GM19238 (cell line): ENCODE measurements around the gene PCDH15.

Source experiments
- DNase-seq: peaks from one replicate; pipeline ENCODE4 v3.0.0; 2011; ENCODE audit warnings: low spot score; ENCODE audit not compliant: insufficient read length

PCDH15 gene

GRCh38 chr10:54133203-54133602, 667.8 kb downstream of the PCDH15 start:
- DNase-seq = no peak

GRCh38 chr10:54131833-54132232, 669.2 kb downstream of the PCDH15 start:
- DNase-seq = no peak

DNA sequence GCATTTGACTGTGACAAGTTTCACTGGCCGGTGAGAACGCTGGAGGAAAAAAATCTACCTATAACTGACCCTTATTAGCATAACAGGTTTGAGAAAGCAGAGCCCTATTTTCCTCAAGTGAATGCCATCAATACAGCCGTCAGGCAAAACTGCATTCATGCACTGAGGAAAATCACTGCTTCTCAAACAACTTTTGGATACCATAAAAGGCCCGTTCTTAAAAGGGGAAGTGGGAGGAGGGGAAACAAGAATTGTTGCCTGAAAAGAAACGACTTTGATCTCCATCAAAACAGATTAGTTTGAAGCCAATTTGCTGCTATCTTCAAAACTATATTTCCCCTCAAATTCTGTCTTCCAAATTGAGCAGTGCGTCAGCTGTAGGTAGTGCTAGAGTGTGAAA, 670.6 kb downstream of the PCDH15 start:
- DNase-seq = no peak

DNA sequence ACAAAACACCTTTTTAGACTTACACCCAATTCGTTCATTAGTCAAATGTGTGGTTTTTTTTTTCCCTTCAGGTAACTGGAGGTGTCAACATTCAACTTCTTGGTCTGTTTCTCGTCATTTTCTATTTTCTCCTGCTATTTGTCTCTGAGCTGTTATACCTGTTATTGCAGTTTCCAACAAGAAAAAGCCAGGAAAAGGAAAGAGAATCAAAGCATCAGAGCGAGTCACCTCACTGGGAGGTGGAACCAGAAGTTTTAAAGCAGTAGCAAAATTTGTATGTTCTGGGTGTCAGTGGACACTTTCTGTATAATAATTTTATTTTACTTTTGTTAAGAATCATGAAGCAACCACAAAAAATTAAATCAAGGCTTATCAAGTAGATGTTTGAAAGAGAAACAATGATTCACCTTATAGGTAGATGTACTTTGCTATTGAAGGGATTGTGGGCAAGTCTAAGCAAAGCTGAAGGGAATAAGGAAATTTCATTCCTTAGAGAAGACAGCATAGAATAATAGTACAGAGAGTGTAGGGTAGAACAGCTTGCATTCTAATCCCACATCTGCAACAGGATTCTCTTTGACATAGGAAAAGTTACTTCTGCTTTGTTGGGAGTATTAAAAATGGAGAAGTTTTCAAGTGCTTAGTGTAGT, 675.8 kb downstream of the PCDH15 start:
- no peak for DNase-seq

- no peak for DNase-seq
Measured at GRCh38 chr10:54124209-54124885, 676.7 kb downstream of the PCDH15 start.

- DNase-seq = no peak
Measured at GRCh38 chr10:54120806-54121205, 680.2 kb downstream of the PCDH15 start.

- no peak for DNase-seq
Measured at GRCh38 chr10:54108961-54109360, 692.1 kb downstream of the PCDH15 start.

DNA sequence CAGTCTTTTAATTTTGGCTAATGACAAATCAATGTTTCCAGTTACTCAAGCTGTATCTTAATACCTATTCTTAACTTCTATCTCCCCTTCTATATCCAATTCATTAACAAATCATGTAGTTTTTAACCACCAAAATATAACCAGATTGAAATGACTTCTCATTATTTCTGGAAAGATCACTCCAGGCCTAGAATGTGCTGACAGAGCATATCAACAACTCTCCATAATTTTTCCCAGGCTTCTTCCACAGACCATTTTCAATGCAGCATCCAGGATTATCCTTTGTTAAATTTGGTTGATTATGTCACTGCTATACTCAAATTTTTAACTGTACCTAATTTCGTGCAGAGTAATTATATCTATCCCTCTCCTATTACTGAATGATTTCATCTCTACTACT, 704.1 kb downstream of the PCDH15 start:
- DNase-seq = no peak

- no peak for DNase-seq
Measured at GRCh38 chr10:54094321-54094720, 706.7 kb downstream of the PCDH15 start.

DNA sequence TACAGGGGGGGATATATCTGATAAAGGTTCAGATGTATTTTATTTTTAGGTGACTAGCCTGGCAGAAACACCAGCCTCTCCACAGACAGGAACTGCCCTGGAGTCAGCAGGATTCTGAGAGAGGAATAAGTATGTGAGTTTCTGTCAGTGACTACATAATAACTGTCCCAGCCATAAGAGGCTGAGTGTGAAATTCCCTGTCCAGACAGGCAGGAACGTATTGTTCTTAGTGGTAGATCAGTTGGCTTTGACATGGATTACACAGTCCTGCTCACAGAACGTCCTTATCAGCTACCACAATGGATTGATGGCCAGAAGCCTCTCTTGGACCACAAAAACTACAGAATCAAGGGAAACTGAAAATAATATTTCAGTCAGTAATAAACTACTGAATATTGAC, 709.8 kb downstream of the PCDH15 start:
- no peak for DNase-seq

DNA sequence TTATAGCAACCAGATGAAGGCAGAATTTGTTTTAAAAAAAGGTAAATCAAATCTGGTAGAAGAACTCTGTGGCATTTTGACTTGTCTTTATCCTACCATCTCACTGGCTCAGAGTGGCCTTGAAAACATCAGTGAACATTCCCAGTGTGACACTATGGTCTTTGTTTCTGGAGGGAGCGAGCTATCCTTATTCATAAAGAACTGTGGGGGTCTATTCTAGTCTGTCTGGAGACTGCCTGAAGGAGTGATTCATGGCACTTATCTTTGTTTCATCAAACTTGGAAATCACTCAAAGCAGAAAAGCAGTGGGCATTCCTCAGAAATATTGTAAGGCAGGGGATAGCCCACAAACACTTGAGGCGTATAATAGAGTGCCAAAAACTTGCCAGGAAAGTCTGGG, 719.1 kb downstream of the PCDH15 start:
- DNase-seq = no peak

DNA sequence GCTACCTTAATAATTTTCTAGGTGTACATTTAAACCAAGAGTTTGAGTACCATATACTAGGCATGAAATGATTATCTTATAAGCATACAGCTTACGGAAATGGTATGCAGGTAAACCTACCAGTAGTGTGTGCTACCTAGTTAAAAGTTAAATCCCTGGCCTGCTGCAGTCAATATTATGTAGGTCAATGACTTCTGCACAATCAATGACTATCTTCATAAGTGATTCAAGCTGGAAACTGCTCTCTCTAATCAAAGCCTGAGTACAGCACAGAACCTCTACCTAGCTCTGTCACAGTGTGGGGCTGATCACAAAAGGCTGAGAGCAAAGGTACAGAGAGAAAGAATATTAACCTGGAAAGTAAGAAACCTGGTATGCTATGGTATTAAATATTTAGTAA, 733.7 kb downstream of the PCDH15 start:
- DNase-seq = no peak

DNA sequence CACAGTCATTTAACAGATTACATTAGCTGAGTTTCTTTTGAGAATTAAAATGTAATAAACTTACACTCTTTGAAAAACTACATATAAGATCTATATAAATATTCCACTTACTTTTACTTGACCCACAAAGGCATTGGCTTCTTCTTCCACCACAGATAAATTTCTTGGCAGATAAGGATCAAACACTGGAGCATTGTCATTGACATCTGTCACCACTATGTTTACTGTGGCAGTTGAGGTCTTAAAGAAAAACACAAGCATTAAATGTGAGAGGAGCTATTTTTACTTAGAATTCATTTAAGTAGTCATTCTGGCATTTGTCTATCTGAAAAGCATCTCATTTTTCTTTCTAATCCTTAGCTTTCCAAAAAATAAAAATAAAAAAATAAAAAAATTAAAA, 734.4 kb downstream of the PCDH15 start:
- no peak for DNase-seq

- no peak for DNase-seq
Measured at GRCh38 chr10:54065106-54065505, 735.9 kb downstream of the PCDH15 start.

- no peak for DNase-seq
Measured at GRCh38 chr10:54064215-54064614, 736.8 kb downstream of the PCDH15 start.

GRCh38 chr10:54063514-54063913, 737.5 kb downstream of the PCDH15 start:
- DNase-seq = no peak

DNA sequence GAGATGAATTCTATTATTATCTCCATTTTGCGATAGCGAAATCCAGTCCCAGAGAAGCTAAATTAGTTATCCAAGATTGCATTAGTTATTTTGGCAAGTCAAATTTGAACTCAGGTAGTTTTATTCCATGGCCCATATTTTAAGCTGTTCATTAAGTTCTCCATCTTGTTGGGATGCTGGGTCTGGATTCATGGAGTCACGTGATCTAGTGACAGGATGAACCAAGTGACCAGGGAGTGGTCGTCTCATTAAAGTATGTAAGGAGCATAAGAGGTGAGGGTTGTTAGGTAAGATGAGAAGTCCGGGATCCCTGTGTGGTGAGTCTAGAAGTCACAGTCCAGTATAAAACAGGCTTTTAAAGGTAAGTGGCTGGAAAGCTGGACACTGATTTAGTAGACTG, 740.5 kb downstream of the PCDH15 start:
- no peak for DNase-seq

- DNase-seq = no peak
Measured at GRCh38 chr10:54057357-54057756, 743.7 kb downstream of the PCDH15 start.

- DNase-seq = no peak
Measured at GRCh38 chr10:54026340-54026739, 774.7 kb downstream of the PCDH15 start.

DNA sequence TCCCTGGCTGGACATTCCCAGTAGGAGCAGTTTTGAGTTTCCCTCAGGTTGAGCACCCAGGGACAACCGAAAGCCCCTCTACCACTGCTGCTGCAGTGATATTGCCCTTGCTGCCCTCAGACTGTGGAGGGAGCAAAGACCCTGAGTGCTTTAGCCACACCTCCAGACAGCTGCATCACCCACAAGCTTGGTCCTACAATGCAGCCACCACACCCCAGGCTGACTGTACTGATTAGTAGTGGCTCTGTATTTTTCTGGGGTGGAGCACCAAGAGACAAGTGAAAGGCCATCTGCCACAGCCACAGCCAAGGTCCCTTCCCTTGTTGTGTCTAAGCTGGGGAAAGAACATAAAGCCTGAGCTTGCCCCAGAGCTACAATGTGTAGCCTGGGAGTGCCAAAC, 789.9 kb downstream of the PCDH15 start:
- no peak for DNase-seq

DNA sequence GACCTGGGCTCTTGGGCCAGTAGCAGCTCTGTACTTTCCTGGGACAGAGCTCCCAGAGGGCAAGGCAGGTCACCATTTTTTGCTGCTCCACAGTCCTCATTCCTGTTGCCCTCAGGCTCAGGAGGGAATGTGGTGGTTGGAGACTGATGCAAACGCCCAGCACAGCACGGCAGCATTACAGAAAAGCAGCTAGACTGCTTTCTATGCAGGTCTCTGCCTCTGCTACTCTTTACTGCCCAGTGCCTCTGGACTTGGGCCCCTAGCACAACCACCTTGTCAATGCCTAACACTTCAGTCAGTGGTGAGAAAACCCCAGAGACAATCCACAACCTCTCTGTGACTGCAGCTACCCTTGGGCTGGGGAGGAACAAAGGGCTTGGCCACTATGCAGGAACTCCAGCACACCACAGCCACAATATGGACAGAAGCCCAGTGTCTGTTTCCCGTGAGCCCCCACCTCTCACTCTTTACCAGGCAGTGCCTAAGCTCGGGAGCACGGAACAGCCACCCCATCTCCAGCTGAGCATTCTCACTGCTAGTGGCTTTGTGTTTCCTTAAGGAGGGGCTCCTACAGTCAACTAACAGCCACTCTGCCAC, 790.6 kb downstream of the PCDH15 start:
- DNase-seq = no peak

GRCh38 chr10:54009672-54010071, 791.4 kb downstream of the PCDH15 start:
- no peak for DNase-seq

DNA sequence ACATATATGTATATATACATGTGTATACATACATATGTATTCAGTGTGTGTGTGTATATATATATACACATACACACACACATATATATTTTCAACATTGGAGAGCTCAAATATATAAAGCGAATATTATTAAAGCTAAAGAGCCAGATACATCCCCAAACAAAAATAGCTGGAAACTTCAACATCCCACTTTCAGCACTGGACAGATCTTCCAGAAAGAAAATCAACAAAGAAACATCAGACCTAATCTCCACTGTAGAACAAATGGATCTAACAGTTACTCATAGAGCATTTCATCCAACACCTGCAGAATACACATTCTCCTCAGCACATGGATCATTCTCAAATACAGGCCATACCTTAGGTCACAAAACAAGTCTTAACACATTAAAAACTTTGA, 799.0 kb downstream of the PCDH15 start:
- DNase-seq = no peak
